ENCODE data around the gene CPNE9. TPM values are rescaled to one million over a fixed set of nuclear protein-coding genes. Genes with fewer than 3 reads are reported as not detected.

The CPNE9 gene
- total and polyA plus RNA-seq, 2 of the 8 experiments (the other 6 are each of a cell fraction or from before 2014, with no cell fraction given): 4.8 to 6.0 TPM

GRCh38 chr3:9676785-9677184 is 26.8 kb upstream of the CPNE9 start:
- Histone ChIP-seq H3K79me1 (ENCODE audit: low read depth, low read length) (no peaks in the 10 kb centered on the region), H3K18ac (ENCODE audit: extremely low read depth, low read length) (no peak overlapping the region), H3K36me3 (ENCODE audit: control insufficient read depth in 2 of 4, insufficient read depth in 4 of 4, low read length in 3 of 4) (peaks cover 16 to 43% (median 39%) of the 10 kb centered on the region in 4 experiments), H3K4me1 (replicated peaks in 1 of 4; ENCODE audit: control insufficient read depth in 3 of 4, insufficient read depth in 4 of 4, low read length in 3 of 4) (no peaks in the 10 kb centered on the region), H3K4me3 (ENCODE audit: extremely low read depth in 1 of 4, insufficient read depth in 2 of 4, low read depth in 3 of 4, low read length in 4 of 4) (no peak overlapping the region), H4K91ac (replicated peaks; ENCODE audit: insufficient read length, low read length) (no peak overlapping the region), H4K20me1 (replicated peaks in 1 of 2; ENCODE audit: control insufficient read depth in 1 of 2, insufficient read depth in 2 of 2, low read length in 2 of 2) (peaks cover 3% of the 10 kb centered on the region in 2 experiments), H3K14ac (ENCODE audit: insufficient read length) (no peak overlapping the region), H3K4me2 (ENCODE audit: insufficient read depth in 1 of 2, low read depth in 2 of 2, low read length in 2 of 2) (no peak overlapping the region), H3K9ac (replicated peaks in 1 of 4; ENCODE audit: extremely low read depth in 1 of 4, low read depth in 3 of 4, low read length in 3 of 4) (no peak overlapping the region), H4K8ac (ENCODE audit: extremely low read depth, insufficient read depth, low read length) (no peak overlapping the region), H2AFZ (ENCODE audit: low read length) (no peak overlapping the region), H3K79me2 (ENCODE audit: control insufficient read depth in 1 of 2, insufficient read depth in 2 of 2, low read length in 2 of 2) (no peaks in the 10 kb centered on the region), H3K27ac (ENCODE audit: low read depth, low read length) (no peak overlapping the region), H4K5ac (ENCODE audit: insufficient read length, low read depth, low read length) (no peak overlapping the region), H3K23me2 (ENCODE audit: low read depth, low read length) (peaks cover 2% of the 10 kb centered on the region; the same call in 1 of the 2 replicates), H3K27me3 (replicated peaks in 1 of 4; ENCODE audit: control insufficient read depth in 3 of 4, extremely low read depth in 1 of 4, insufficient read depth in 3 of 4, low read length in 3 of 4) (no peaks in the 10 kb centered on the region), H2BK12ac (ENCODE audit: low read depth, low read length) (no peak overlapping the region), H2BK20ac (ENCODE audit: low read length) (no peak overlapping the region), H3K23ac (ENCODE audit: insufficient read length) (no peak overlapping the region), H3K4ac (replicated peaks; ENCODE audit: insufficient read length, low read depth, low read length) (no peak overlapping the region), H2BK15ac (ENCODE audit: low read length) (no peak overlapping the region), H2AK5ac (ENCODE audit: low read depth, low read length) (no peak overlapping the region), H2BK5ac (ENCODE audit: low read depth, low read length) (no peak overlapping the region), H3K9me3 (ENCODE audit: insufficient read depth in 2 of 2, low read depth in 1 of 2, low read length in 1 of 2) (no peaks in the 10 kb centered on the region), H3K56ac (replicated peaks; ENCODE audit: insufficient read length, low read depth, low read length) (no peak overlapping the region), H2BK120ac (replicated peaks; ENCODE audit: low read depth, low read length) (no peak overlapping the region)
- 90% methylated on average over 6 of the region's 6 CpGs; no CpG with 5 or more reads in 1 of the 2 experiments for WGBS, 2 experiments (ENCODE audit: extremely low coverage in 1 of 2, insufficient coverage in 1 of 2, insufficient read length in 1 of 2, insufficient replicate concordance in 2 of 2, low coverage in 1 of 2, low lambda C conversion rate in 2 of 2, missing lambda C conversion rate in 1 of 2)
- ChIA-PET CTCF (ENCODE audit: partially characterized antibody) (interaction anchor here (1.0 to 2.7 kb wide), 3 partner anchors 51 to 174 kb away, joined by 3 to 16 read pairs (median 12); partner anchors contain the start of gene LHFPL4), POLR2A (ENCODE audit: partially characterized antibody) (no interaction called here)
- FAIRE-seq (no peak), DNase-seq (ENCODE audit: low read depth in 1 of 2, low spot score in 2 of 2) (no peak)
- TF ChIP-seq ATF3 (IDR thresholded peaks at IDR 0.05; ENCODE audit: insufficient read depth, low read depth, low read length) (no peak), NANOG (IDR thresholded peaks at IDR 0.05; ENCODE audit: insufficient read depth, low read depth, low read length, poor library complexity, severe bottlenecking) (no peak), HDAC6 (IDR thresholded peaks at IDR 0.05; ENCODE audit: low read depth, low read length) (no peak)
